SK-N-SH (cell line): ENCODE results near the gene OR2A5. TPM values are rescaled to one million over a fixed set of nuclear protein-coding genes. Genes with fewer than 3 reads are reported as not detected.

Experiments
- CTCF ChIA-PET: fragments of 300-600, 350-600 bp; formaldehyde crosslinking; extraction: SDS; loops from one replicate; lab custom pipeline; 2021; lab: Yijun Ruan, JAX
- POLR2A ChIA-PET: fragments of 350-600 bp; sonication (Branson Sonifier 250); formaldehyde crosslinking; extraction: SDS; loops from one replicate; lab custom pipeline; 2020; ENCODE audit warnings: antibody characterized with exemption, inconsistent platforms; lab: Yijun Ruan, JAX
- DNase-seq: peaks from one replicate; pipeline ENCODE4 v3.0.0; 2012
- H2AFZ ChIP-seq: fragments of 200-600 bp; sonication (generic); 2 replicates; pipeline ENCODE4 v1.8.1; 2016; ENCODE audit warnings: antibody characterized with exemption, mild to moderate bottlenecking, low read depth
- H3F3A ChIP-seq: fragments of 200-600 bp; sonication (generic); replicated peaks from 2 replicates; pipeline ENCODE3; 2016; ENCODE audit warnings: antibody characterized with exemption, mild to moderate bottlenecking; ENCODE audit not compliant: insufficient read depth
- H3K27ac ChIP-seq, 2 experiments: fragments of 200-500 bp in 1 of 2; fragments of 200-600 bp in 1 of 2; sonication (Bioruptor generic) in 1 of 2; sonication (generic), shearing (Covaris generic) in 1 of 2; 2 replicates each; pipeline versions ENCODE4 v1.5.1 to v1.6.1; 2014 to 2016; ENCODE audit warnings: low read depth in 2 of 2, inconsistent platforms in 1 of 2, low read length in 1 of 2, mild to moderate bottlenecking in 1 of 2, mixed read lengths in 1 of 2
- H3K27me3 ChIP-seq: fragments of 200-600 bp; sonication (generic), shearing (Covaris generic); 2 replicates; pipeline ENCODE4 v1.6.1; 2016; ENCODE audit warnings: mixed run types; ENCODE audit not compliant: insufficient read depth
- H3K36me3 ChIP-seq, 2 experiments: fragments of 200-500 bp in 1 of 2; fragments of 200-600 bp in 1 of 2; sonication (Bioruptor generic) in 1 of 2; sonication (generic) in 1 of 2; replicated peaks in 1 of 2; 2 replicates each; pipeline versions ENCODE3 to v1.5.1; 2014 to 2016; ENCODE audit warnings: low read length in 1 of 2, mild to moderate bottlenecking in 1 of 2; ENCODE audit not compliant: insufficient read depth in 2 of 2, control insufficient read depth in 1 of 2
- H3K4me1 ChIP-seq, 2 experiments: fragments of 200-500 bp in 1 of 2; fragments of 200-600 bp in 1 of 2; sonication (Bioruptor generic) in 1 of 2; sonication (generic), shearing (Covaris generic) in 1 of 2; 2 replicates each; pipeline versions ENCODE4 v1.5.1 to v1.6.1; 2014 to 2016; ENCODE audit warnings: low read depth in 1 of 2, low read length in 1 of 2, mixed run types in 1 of 2; ENCODE audit not compliant: insufficient read depth in 2 of 2, control insufficient read depth in 1 of 2
- H3K4me2 ChIP-seq: fragments of 200-600 bp; sonication (generic), shearing (Covaris generic); 2 replicates; pipeline ENCODE4 v1.6.1; 2017; ENCODE audit warnings: mixed run types
- H3K4me3 ChIP-seq, 2 experiments: fragments of 200-500 bp in 1 of 2; fragments of 200-600 bp in 1 of 2; sonication (Bioruptor generic) in 1 of 2; sonication (generic), shearing (Covaris generic) in 1 of 2; 2 replicates each; pipeline versions ENCODE4 v1.5.1 to v1.8.1; 2014 to 2016; ENCODE audit warnings: low read depth in 2 of 2, inconsistent platforms in 1 of 2, low read length in 1 of 2, mild to moderate bottlenecking in 1 of 2, mixed read lengths in 1 of 2, moderate library complexity in 1 of 2
- H3K79me2 ChIP-seq: fragments of 200-600 bp; sonication (generic); 2 replicates; pipeline ENCODE4 v1.8.1; 2017; ENCODE audit warnings: mild to moderate bottlenecking; ENCODE audit not compliant: insufficient read depth
- H3K9ac ChIP-seq: fragments of 200-600 bp; sonication (generic); 2 replicates; pipeline ENCODE4 v1.6.1; 2017; ENCODE audit warnings: mixed run types
- H3K9me2 ChIP-seq: fragments of 200-600 bp; sonication (generic); 2 replicates; pipeline ENCODE4 v1.6.1; 2017; ENCODE audit warnings: mixed run types
- H3K9me3 ChIP-seq: fragments of 200-600 bp; sonication (generic); 2 replicates; pipeline ENCODE4 v1.6.1; 2017; ENCODE audit warnings: mixed run types, mild to moderate bottlenecking, moderate library complexity
- H4K20me1 ChIP-seq: fragments of 200-600 bp; sonication (generic); 2 replicates; pipeline ENCODE4 v1.6.1; 2017; ENCODE audit warnings: mild to moderate bottlenecking, mixed run types; ENCODE audit not compliant: insufficient read depth
- CHD2 ChIP-seq: fragments of 150-350 bp; IDR thresholded peaks from 2 replicates; pipeline ENCODE4 v1.6.1; 2018; ENCODE audit warnings: low read length; ENCODE audit not compliant: partially characterized antibody
- ELF1 ChIP-seq: IDR thresholded peaks from 2 replicates; pipeline ENCODE4 v1.4.0; 2012
- EP300 ChIP-seq, 2 experiments: IDR thresholded peaks; 2 replicates each; pipeline versions ENCODE4 v1.4.0 to v1.6.1; 2012; ENCODE audit warnings: borderline replicate concordance in 1 of 2, low read depth in 1 of 2, low read length in 1 of 2
- EZH2phosphoT487 ChIP-seq: fragments of 200-600 bp; sonication (generic); IDR thresholded peaks from 2 replicates; pipeline ENCODE4 v1.6.1; 2017; ENCODE audit warnings: low read depth, mixed run types, mild to moderate bottlenecking, antibody characterized with exemption, moderate library complexity, borderline replicate concordance
- FOSL2 ChIP-seq: IDR thresholded peaks from 2 replicates; pipeline ENCODE4 v1.4.0; 2012; ENCODE audit warnings: low read depth, mild to moderate bottlenecking, moderate library complexity, borderline replicate concordance
- FOXJ3 ChIP-seq: sonication (generic); formaldehyde crosslinking; IDR thresholded peaks from 2 replicates; pipeline ENCODE4 v1.5.1; 2020; ENCODE audit warnings: mild to moderate bottlenecking, missing genetic modification reagents
- FOXM1 ChIP-seq: IDR thresholded peaks from 2 replicates; pipeline ENCODE4 v1.4.0; 2012; ENCODE audit warnings: low read depth, mild to moderate bottlenecking
- JUND ChIP-seq: IDR thresholded peaks from 2 replicates; pipeline ENCODE4 v1.4.0; 2012
- MXI1 ChIP-seq: IDR thresholded peaks from 2 replicates; pipeline ENCODE4 v1.6.1; 2012; ENCODE audit warnings: mild to moderate bottlenecking, low read depth, low read length, improper control_type of control experiment
- NFIC ChIP-seq: IDR thresholded peaks from 2 replicates; pipeline ENCODE4 v1.4.0; 2012; ENCODE audit warnings: borderline replicate concordance
- POLR2AphosphoS5 ChIP-seq: IDR thresholded peaks from 2 replicates; pipeline ENCODE4 v1.6.1; 2012; ENCODE audit warnings: low read depth, low read length
- RAD21 ChIP-seq: IDR thresholded peaks from 2 replicates; pipeline ENCODE4 v1.6.1; 2012; ENCODE audit warnings: mild to moderate bottlenecking, low read length
- RCOR1 ChIP-seq: fragments of 150-350 bp; IDR thresholded peaks from 2 replicates; pipeline ENCODE4 v1.6.1; 2017; ENCODE audit warnings: antibody characterized with exemption, low read length
- RFX5 ChIP-seq: IDR thresholded peaks from 2 replicates; pipeline ENCODE4 v1.6.1; 2012; ENCODE audit warnings: mild to moderate bottlenecking, improper control_type of control experiment, low read length
- RXRA ChIP-seq: IDR thresholded peaks from 2 replicates; pipeline ENCODE4 v1.4.0; 2012; ENCODE audit warnings: low read depth, mild to moderate bottlenecking, borderline replicate concordance
- SIN3A ChIP-seq: IDR thresholded peaks from 2 replicates; pipeline ENCODE4 v1.6.1; 2012; ENCODE audit warnings: low read depth, mild to moderate bottlenecking, low read length, moderate library complexity, borderline replicate concordance
- TAF1 ChIP-seq: IDR thresholded peaks from 2 replicates; pipeline ENCODE4 v1.6.1; 2012; ENCODE audit warnings: low read depth, mild to moderate bottlenecking, low read length, moderate library complexity, borderline replicate concordance
- TCF12 ChIP-seq: IDR thresholded peaks from 2 replicates; pipeline ENCODE4 v1.4.0; 2012
- TEAD4 ChIP-seq: IDR thresholded peaks from 2 replicates; pipeline ENCODE4 v1.4.0; 2012; ENCODE audit warnings: mild to moderate bottlenecking, borderline replicate concordance; ENCODE audit not compliant: insufficient read depth
- WGBS: methylation state at CpG from one replicate; pipeline ENCODE4 v1.1.6; 2017; ENCODE audit warnings: low lambda C conversion rate; 5-methylcytosine and 5-hydroxymethylcytosine counted together
- polyA plus RNA-seq, 3 experiments: library from polyadenylated mRNA; depleted of rRNA; stranded (reverse); fragments of >200 nt; gene quantifications; 2 replicates each; pipeline ENCODE4 v1.2.3, GENCODE V29; 2012
- TF ChIP-seq, protein P1 (sequence below): fragments of 150-350 bp; IDR thresholded peaks from 2 replicates; pipeline ENCODE4 v1.6.1; 2016; ENCODE audit warnings: mild to moderate bottlenecking, low read depth, low read length
- TF ChIP-seq, protein P2 (sequence below): fragments of 200-600 bp; sonication (generic); IDR thresholded peaks from 2 replicates; pipeline ENCODE4 v1.6.1; 2017; ENCODE audit warnings: antibody characterized with exemption, mild to moderate bottlenecking, moderate library complexity
- TF ChIP-seq, protein P3 (sequence below): IDR thresholded peaks from 2 replicates; pipeline ENCODE4 v1.6.1; 2012; ENCODE audit warnings: mild to moderate bottlenecking, low read depth, low read length, moderate library complexity
- TF ChIP-seq, protein P4 (sequence below): IDR thresholded peaks from 2 replicates; pipeline ENCODE4 v1.4.0; 2012; ENCODE audit warnings: low read depth, borderline replicate concordance
- TF ChIP-seq, protein P5 (sequence below): IDR thresholded peaks from 2 replicates; pipeline ENCODE4 v1.4.0; 2012; ENCODE audit warnings: low read depth
- TF ChIP-seq, protein P6 (sequence below): IDR thresholded peaks from 2 replicates; pipeline ENCODE4; 2012

OR2A5 gene
- polyA plus RNA-seq, 1 of the 3 experiments (the other 2 are of a cell fraction) = not detected

DNA sequence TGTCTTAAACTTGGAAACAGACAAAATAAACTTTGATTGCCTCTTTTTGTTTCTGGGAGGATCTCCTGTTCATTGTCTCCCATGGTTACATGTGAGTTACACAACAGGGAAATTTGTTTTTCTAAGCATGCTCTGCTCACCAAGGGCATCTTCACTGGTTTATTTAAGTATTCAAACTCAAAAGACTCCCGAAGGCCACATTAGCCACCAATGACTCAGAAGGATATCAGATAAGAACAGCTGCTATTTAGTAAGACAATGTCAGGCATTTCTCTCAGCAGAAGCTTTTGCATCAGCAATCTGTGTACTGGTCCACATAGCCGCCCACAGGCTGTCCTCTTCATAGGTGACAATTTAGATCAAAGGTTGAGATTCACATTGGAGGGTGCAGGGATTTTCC, 29.3 kb upstream of the OR2A5 start:
- Histone ChIP-seq H3K27me3 (no peaks in the 10 kb centered on the region), H4K20me1 (no peaks in the 10 kb centered on the region), H3K27ac (peak overlapping the region in 1 of 2 experiments; percentile 74; a peak in 2 of 4 replicates), H3K4me1 (0 out of 4 replicates have a peak, but pooled peaks cover 0 to 6% of the 10 kb centered on the region in 2 experiments), H3F3A (peaks cover 6% of the 10 kb centered on the region), H3K9ac (0 out of 2 replicates have a peak overlapping the region, but pooled peaks have one; percentile 6), H3K9me2 (no peaks in the 10 kb centered on the region), H3K4me2 (peak overlapping the region; percentile 26; the same call in 1 of the 2 replicates), H3K79me2 (no peaks in the 10 kb centered on the region), H3K4me3 (no peak overlapping the region), H3K9me3 (no peaks in the 10 kb centered on the region), H3K36me3 (no peaks in the 10 kb centered on the region), H2AFZ (0 out of 2 replicates have a peak overlapping the region, but pooled peaks have one; percentile 29)
- POLR2A ChIA-PET = no interaction called here
- CTCF ChIA-PET = no interaction called here
- WGBS = 0% methylated on average over 2 of the region's 2 CpGs
- no peak for DNase-seq
- TF ChIP-seq, protein P1, sequence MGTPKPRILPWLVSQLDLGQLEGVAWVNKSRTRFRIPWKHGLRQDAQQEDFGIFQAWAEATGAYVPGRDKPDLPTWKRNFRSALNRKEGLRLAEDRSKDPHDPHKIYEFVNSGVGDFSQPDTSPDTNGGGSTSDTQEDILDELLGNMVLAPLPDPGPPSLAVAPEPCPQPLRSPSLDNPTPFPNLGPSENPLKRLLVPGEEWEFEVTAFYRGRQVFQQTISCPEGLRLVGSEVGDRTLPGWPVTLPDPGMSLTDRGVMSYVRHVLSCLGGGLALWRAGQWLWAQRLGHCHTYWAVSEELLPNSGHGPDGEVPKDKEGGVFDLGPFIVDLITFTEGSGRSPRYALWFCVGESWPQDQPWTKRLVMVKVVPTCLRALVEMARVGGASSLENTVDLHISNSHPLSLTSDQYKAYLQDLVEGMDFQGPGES = no peak
- TF ChIP-seq TEAD4 (peak; percentile 16; the same call in 1 of the 2 replicates), RAD21 (no peak), FOXM1 (no peak), FOSL2 (peak; percentile 86), TAF1 (no peak), TCF12 (peak; percentile 86), MXI1 (no peak), CHD2 (no peak), NFIC (peak; percentile 30; the same call in 1 of the 2 replicates), RFX5 (no peak), EP300 (IDR thresholded peaks at IDR 0.05; ENCODE audit: borderline replicate concordance in 1 of 2, low read depth in 1 of 2, low read length in 1 of 2) (peak in 1 of 2 experiments; percentile 63; a peak in 1 of 4 replicates), SIN3A (no peak), ELF1 (no peak), POLR2AphosphoS5 (peak; percentile 43; the same call in 1 of the 2 replicates), RXRA (no peak), RCOR1 (no peak), EZH2phosphoT487 (no peak), FOXJ3 (CRISPR knock-in tag) (no peak), JUND (peak; percentile 91)
- TF ChIP-seq, protein P2, sequence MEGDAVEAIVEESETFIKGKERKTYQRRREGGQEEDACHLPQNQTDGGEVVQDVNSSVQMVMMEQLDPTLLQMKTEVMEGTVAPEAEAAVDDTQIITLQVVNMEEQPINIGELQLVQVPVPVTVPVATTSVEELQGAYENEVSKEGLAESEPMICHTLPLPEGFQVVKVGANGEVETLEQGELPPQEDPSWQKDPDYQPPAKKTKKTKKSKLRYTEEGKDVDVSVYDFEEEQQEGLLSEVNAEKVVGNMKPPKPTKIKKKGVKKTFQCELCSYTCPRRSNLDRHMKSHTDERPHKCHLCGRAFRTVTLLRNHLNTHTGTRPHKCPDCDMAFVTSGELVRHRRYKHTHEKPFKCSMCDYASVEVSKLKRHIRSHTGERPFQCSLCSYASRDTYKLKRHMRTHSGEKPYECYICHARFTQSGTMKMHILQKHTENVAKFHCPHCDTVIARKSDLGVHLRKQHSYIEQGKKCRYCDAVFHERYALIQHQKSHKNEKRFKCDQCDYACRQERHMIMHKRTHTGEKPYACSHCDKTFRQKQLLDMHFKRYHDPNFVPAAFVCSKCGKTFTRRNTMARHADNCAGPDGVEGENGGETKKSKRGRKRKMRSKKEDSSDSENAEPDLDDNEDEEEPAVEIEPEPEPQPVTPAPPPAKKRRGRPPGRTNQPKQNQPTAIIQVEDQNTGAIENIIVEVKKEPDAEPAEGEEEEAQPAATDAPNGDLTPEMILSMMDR = no peak
- TF ChIP-seq, protein P3, sequence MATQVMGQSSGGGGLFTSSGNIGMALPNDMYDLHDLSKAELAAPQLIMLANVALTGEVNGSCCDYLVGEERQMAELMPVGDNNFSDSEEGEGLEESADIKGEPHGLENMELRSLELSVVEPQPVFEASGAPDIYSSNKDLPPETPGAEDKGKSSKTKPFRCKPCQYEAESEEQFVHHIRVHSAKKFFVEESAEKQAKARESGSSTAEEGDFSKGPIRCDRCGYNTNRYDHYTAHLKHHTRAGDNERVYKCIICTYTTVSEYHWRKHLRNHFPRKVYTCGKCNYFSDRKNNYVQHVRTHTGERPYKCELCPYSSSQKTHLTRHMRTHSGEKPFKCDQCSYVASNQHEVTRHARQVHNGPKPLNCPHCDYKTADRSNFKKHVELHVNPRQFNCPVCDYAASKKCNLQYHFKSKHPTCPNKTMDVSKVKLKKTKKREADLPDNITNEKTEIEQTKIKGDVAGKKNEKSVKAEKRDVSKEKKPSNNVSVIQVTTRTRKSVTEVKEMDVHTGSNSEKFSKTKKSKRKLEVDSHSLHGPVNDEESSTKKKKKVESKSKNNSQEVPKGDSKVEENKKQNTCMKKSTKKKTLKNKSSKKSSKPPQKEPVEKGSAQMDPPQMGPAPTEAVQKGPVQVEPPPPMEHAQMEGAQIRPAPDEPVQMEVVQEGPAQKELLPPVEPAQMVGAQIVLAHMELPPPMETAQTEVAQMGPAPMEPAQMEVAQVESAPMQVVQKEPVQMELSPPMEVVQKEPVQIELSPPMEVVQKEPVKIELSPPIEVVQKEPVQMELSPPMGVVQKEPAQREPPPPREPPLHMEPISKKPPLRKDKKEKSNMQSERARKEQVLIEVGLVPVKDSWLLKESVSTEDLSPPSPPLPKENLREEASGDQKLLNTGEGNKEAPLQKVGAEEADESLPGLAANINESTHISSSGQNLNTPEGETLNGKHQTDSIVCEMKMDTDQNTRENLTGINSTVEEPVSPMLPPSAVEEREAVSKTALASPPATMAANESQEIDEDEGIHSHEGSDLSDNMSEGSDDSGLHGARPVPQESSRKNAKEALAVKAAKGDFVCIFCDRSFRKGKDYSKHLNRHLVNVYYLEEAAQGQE = no peak
- TF ChIP-seq, protein P4, sequence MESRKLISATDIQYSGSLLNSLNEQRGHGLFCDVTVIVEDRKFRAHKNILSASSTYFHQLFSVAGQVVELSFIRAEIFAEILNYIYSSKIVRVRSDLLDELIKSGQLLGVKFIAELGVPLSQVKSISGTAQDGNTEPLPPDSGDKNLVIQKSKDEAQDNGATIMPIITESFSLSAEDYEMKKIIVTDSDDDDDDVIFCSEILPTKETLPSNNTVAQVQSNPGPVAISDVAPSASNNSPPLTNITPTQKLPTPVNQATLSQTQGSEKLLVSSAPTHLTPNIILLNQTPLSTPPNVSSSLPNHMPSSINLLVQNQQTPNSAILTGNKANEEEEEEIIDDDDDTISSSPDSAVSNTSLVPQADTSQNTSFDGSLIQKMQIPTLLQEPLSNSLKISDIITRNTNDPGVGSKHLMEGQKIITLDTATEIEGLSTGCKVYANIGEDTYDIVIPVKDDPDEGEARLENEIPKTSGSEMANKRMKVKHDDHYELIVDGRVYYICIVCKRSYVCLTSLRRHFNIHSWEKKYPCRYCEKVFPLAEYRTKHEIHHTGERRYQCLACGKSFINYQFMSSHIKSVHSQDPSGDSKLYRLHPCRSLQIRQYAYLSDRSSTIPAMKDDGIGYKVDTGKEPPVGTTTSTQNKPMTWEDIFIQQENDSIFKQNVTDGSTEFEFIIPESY = no peak
- TF ChIP-seq, protein P5, sequence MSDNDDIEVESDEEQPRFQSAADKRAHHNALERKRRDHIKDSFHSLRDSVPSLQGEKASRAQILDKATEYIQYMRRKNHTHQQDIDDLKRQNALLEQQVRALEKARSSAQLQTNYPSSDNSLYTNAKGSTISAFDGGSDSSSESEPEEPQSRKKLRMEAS = peak; percentile 31; the same call in 1 of the 2 replicates
- TF ChIP-seq, protein P6, sequence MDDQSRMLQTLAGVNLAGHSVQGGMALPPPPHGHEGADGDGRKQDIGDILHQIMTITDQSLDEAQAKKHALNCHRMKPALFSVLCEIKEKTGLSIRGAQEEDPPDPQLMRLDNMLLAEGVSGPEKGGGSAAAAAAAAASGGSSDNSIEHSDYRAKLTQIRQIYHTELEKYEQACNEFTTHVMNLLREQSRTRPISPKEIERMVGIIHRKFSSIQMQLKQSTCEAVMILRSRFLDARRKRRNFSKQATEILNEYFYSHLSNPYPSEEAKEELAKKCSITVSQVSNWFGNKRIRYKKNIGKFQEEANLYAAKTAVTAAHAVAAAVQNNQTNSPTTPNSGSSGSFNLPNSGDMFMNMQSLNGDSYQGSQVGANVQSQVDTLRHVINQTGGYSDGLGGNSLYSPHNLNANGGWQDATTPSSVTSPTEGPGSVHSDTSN = peak; percentile 70
